ENCODE results near the gene TBX2. TPM values are rescaled to one million over a fixed set of nuclear protein-coding genes. Genes with fewer than 3 reads are reported as not detected.

The TBX2 gene
- total and polyA plus RNA-seq, 2 of the 13 experiments (the other 11 are each of a cell fraction or from before 2014, with no cell fraction given) = 2.8 to 15.3 TPM

GRCh38 chr17:61363601-61364462 is 35.8 kb upstream of the TBX2 start (continued):
- TF ChIP-seq ZNF367 (CRISPR knock-in tag; IDR thresholded peaks at IDR 0.05; ENCODE audit: borderline replicate concordance) (no peak), AFF4 (CRISPR knock-in tag; IDR thresholded peaks at IDR 0.05) (no peak), ZNF816 (CRISPR knock-in tag; IDR thresholded peaks at IDR 0.05; ENCODE audit: borderline replicate concordance) (no peak), MIER3 (CRISPR knock-in tag; IDR thresholded peaks at IDR 0.05; ENCODE audit: borderline replicate concordance) (no peak), BRF2 (CRISPR knock-in tag; IDR thresholded peaks at IDR 0.05) (no peak), TBL1XR1 (IDR thresholded peaks at IDR 0.05; ENCODE audit: borderline replicate concordance, low read length, partially characterized antibody) (no peak), LCORL (IDR thresholded peaks at IDR 0.05) (no peak), LCORL (CRISPR knock-in tag; IDR thresholded peaks at IDR 0.05) (peak; percentile 43; the same call in 1 of the 2 replicates), NFATC3 (CRISPR knock-in tag; IDR thresholded peaks at IDR 0.05) (0 out of 2 replicates have a peak, but pooled peaks have one; percentile 34), ZNF570 (CRISPR knock-in tag; IDR thresholded peaks at IDR 0.05; ENCODE audit: borderline replicate concordance) (0 out of 2 replicates have a peak, but pooled peaks have one; percentile 54), PHF21A (CRISPR knock-in tag; IDR thresholded peaks at IDR 0.05) (peak; percentile 87), ZNF766 (CRISPR knock-in tag; IDR thresholded peaks at IDR 0.05; ENCODE audit: borderline replicate concordance) (no peak; the same call in 1 of the 2 replicates), SP1 (IDR thresholded peaks at IDR 0.05) (no peak), SP1 (CRISPR knock-in tag; IDR thresholded peaks at IDR 0.05) (no peak), DNMT3B (CRISPR knock-in tag; conservative IDR thresholded peaks at IDR 0.05) (0 out of 2 replicates have a peak, but pooled peaks have one; percentile 82), MED1 (CRISPR knock-in tag; IDR thresholded peaks at IDR 0.05) (peak; percentile 75), YEATS4 (CRISPR knock-in tag; IDR thresholded peaks at IDR 0.05; ENCODE audit: borderline replicate concordance) (no peak)
- TF ChIP-seq, protein P1, sequence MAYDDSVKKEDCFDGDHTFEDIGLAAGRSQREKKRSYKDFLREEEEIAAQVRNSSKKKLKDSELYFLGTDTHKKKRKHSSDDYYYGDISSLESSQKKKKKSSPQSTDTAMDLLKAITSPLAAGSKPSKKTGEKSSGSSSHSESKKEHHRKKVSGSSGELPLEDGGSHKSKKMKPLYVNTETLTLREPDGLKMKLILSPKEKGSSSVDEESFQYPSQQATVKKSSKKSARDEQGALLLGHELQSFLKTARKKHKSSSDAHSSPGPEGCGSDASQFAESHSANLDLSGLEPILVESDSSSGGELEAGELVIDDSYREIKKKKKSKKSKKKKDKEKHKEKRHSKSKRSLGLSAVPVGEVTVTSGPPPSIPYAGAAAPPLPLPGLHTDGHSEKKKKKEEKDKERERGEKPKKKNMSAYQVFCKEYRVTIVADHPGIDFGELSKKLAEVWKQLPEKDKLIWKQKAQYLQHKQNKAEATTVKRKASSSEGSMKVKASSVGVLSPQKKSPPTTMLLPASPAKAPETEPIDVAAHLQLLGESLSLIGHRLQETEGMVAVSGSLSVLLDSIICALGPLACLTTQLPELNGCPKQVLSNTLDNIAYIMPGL (CRISPR knock-in tag; IDR thresholded peaks at IDR 0.05; ENCODE audit: borderline replicate concordance in 1 of 2, low read depth in 1 of 2) = no peak; a peak in 1 of 4 replicates
